ENCODE data around the gene CTDSPL.

DNA sequence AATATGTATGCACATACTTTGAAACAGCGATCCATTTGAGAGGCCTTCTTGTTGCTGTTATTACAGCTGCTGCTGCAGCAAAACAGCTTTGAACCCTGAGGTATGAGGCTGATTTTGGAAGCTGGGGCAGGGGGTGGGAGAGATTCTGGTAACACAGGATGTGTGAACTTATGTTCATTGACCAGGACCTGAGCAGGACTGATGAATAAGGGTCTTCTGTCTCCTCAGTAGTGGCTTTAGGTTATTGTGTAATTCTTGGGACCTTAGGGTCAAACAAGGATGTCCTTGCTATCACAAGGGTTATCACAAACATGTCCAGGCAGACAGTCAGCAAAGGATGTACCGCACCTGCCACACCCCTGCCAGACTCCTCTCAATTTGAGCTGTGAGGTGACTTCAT, 41.6 kb downstream of the CTDSPL start:
- TF ChIP-seq, protein P1, sequence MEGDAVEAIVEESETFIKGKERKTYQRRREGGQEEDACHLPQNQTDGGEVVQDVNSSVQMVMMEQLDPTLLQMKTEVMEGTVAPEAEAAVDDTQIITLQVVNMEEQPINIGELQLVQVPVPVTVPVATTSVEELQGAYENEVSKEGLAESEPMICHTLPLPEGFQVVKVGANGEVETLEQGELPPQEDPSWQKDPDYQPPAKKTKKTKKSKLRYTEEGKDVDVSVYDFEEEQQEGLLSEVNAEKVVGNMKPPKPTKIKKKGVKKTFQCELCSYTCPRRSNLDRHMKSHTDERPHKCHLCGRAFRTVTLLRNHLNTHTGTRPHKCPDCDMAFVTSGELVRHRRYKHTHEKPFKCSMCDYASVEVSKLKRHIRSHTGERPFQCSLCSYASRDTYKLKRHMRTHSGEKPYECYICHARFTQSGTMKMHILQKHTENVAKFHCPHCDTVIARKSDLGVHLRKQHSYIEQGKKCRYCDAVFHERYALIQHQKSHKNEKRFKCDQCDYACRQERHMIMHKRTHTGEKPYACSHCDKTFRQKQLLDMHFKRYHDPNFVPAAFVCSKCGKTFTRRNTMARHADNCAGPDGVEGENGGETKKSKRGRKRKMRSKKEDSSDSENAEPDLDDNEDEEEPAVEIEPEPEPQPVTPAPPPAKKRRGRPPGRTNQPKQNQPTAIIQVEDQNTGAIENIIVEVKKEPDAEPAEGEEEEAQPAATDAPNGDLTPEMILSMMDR (tag by site-specific recombination; IDR thresholded peaks at IDR 0.05), result no peak
- TF ChIP-seq, protein P2, sequence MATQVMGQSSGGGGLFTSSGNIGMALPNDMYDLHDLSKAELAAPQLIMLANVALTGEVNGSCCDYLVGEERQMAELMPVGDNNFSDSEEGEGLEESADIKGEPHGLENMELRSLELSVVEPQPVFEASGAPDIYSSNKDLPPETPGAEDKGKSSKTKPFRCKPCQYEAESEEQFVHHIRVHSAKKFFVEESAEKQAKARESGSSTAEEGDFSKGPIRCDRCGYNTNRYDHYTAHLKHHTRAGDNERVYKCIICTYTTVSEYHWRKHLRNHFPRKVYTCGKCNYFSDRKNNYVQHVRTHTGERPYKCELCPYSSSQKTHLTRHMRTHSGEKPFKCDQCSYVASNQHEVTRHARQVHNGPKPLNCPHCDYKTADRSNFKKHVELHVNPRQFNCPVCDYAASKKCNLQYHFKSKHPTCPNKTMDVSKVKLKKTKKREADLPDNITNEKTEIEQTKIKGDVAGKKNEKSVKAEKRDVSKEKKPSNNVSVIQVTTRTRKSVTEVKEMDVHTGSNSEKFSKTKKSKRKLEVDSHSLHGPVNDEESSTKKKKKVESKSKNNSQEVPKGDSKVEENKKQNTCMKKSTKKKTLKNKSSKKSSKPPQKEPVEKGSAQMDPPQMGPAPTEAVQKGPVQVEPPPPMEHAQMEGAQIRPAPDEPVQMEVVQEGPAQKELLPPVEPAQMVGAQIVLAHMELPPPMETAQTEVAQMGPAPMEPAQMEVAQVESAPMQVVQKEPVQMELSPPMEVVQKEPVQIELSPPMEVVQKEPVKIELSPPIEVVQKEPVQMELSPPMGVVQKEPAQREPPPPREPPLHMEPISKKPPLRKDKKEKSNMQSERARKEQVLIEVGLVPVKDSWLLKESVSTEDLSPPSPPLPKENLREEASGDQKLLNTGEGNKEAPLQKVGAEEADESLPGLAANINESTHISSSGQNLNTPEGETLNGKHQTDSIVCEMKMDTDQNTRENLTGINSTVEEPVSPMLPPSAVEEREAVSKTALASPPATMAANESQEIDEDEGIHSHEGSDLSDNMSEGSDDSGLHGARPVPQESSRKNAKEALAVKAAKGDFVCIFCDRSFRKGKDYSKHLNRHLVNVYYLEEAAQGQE (tag by site-specific recombination; IDR thresholded peaks at IDR 0.05), result no peak
- no peak for TF ChIP-seq ZNF629 (tag by site-specific recombination; IDR thresholded peaks at IDR 0.05)
- TF ChIP-seq, protein P3, sequence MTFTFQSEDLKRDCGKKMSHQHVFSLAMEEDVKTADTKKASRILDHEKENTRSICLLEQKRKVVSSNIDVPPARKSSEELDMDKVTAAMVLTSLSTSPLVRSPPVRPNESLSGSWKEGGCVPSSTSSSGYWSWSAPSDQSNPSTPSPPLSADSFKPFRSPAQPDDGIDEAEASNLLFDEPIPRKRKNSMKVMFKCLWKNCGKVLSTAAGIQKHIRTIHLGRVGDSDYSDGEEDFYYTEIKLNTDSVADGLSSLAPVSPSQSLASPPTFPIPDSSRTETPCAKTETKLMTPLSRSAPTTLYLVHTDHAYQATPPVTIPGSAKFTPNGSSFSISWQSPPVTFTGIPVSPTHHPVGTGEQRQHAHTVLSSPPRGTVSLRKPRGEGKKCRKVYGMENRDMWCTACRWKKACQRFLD (tag by site-specific recombination; IDR thresholded peaks at IDR 0.05), result no peak
- TF ChIP-seq ZNF785 (tag by site-specific recombination; IDR thresholded peaks at IDR 0.05), result no peak
- no peak for TF ChIP-seq ZNF707 (tag by site-specific recombination; IDR thresholded peaks at IDR 0.05)
- TF ChIP-seq ZNF768 (tag by site-specific recombination; IDR thresholded peaks at IDR 0.05), result no peak
- TF ChIP-seq, protein P4, sequence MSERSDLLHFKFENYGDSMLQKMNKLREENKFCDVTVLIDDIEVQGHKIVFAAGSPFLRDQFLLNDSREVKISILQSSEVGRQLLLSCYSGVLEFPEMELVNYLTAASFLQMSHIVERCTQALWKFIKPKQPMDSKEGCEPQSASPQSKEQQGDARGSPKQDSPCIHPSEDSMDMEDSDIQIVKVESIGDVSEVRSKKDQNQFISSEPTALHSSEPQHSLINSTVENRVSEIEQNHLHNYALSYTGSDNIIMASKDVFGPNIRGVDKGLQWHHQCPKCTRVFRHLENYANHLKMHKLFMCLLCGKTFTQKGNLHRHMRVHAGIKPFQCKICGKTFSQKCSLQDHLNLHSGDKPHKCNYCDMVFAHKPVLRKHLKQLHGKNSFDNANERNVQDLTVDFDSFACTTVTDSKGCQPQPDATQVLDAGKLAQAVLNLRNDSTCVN (tag by site-specific recombination; optimal IDR thresholded peaks at IDR 0.05), result no peak
- no peak for TF ChIP-seq ZNF274 (IDR thresholded peaks at IDR 0.05; ENCODE audit: low read length)
- TF ChIP-seq ZNF274 (tag by site-specific recombination; IDR thresholded peaks at IDR 0.05; ENCODE audit: borderline replicate concordance), result no peak
- no peak for TF ChIP-seq WT1 (tag by site-specific recombination; IDR thresholded peaks at IDR 0.05)
- TF ChIP-seq GFI1B (tag by site-specific recombination; IDR thresholded peaks at IDR 0.05), result no peak
- no peak for TF ChIP-seq ZNF16 (tag by site-specific recombination; IDR thresholded peaks at IDR 0.05; ENCODE audit: low read depth)
